Measurements from ENCODE around the gene EPAS1. TPM values are rescaled to one million over a fixed set of nuclear protein-coding genes. Genes with fewer than 3 reads are reported as not detected.
A peak's percentile ranks its signal among the peaks of the same experiment; 100 is the strongest.

The EPAS1 gene
- total RNA-seq, 1 donor from 2014 or later: 109 TPM

DNA sequence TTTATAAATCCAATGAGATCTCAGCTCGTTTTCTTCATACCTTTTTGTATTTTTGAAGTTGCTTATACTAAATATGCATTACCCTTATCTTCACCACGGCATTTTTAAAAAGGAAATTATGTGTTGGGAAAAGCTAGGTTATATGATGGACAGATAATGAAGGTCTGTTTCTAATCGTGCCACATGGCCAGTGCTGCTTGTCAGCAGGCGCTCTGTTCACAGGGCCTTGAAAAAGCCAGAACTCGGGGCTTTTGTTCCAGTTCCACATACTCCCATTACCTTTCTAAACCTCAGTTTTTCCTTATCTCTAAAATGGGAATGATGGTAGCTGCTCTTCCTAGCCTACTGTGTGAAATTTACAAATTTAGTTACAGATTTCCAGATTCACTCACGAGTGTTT, 42.0 kb downstream of the EPAS1 start:
- DNase-seq (ENCODE audit: low read depth in 2 of 2): no peak

DNA sequence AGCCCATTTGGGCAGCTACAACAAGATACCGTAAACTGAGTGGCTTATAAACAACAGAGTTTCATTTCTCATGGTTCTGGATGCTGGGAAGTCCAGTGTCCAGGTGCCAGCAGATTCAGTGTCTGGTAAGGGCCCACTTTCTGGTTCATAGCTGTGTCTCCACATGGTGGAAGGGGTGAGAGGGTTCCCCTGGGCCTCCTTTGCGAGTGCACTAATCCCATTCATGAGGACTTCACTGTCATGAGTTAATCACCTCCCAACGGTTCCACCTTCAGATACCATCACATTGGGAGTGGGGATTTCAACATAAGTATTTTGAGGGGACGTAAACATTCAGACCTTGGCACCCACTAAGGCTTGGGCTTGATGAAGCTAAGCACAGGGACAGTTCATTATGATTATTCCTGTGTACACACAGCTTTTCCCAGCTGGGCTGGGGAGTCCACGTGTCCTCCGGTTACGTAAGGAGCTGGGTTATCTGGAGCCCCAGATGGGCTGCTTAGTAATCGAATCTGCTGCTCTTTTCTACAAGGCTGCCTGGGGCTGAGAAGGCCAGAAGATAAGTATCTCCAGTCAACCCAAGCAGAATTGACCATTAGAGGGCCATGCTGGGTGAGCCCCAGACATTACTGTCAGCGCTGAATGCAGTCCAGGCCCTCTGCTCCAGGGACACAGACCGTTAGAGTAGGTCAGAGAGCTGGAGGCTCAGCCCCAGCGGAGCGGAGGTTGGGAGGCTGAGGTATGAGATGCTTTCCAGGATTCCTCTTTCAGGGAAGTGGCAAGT, 42.7 kb downstream of the EPAS1 start:
- DNase-seq (ENCODE audit: low read depth in 2 of 2): no peak

DNA sequence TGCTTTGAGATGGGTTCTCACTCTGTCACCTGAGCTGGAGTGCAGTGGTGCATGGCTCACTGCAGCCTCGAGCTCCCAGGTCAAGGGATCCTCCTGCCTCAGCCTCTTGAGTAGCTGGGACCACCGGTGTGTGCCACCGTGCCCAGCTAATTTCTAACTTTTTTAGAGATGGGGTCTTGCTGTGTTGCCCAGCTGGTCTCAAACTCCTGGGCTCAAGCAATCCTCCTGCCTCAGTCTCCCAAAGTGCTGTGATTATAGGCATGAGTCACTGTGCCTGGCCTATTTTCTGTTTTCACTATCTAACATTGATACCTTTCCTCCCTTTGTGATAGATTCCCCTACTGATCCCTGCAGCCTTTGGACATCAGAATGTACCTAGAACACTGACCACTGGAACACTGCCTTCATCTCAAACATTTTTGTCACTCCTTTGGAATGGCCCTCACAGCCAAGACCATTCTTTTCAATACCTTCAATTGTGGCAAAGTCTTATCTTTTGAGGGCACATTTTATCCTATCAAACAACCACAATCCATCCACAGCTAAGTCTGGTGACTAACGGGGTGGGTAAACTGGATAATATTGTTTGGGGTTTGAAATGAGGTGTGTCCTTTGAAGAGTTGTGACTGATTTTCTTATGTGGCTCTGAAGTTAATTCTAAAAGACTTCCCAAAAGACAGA, 43.7 kb downstream of the EPAS1 start:
- no peak for DNase-seq (ENCODE audit: low read depth in 2 of 2)

DNA sequence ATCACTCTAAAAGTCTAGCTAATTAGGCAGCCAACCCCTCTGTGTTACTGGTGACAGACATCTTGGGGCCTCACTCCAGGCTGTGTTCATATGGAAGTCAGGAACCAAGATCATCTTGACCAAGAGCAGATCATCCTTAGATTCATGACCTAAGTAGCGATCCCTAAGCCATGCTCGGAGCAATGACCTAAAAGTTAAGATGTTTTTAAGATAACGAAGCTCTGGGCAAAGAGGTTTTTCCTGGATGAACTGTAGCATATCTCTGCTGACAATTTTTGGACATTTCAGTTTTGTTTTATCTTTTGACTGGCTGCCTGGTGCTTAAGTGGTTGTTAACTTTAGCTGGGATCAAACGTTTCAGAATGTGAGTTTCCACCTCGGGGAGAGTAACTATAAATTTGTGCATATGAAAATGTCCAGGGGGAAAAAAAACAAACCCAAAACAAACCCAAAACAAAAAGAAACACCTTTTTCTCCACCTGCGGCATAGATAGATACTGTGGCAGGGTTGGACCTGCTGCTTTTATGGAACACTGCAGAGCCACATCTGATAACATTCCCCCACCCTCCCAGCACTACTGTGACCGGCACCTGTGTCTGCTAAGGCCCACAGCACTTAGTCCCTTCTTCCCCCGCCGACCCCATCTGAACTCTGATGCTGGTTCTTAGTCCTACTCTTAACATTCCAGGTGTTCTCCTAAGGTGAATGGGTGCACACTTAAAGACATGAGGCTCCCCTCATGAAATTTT, 45.5 kb downstream of the EPAS1 start:
- no peak for DNase-seq (ENCODE audit: low read depth in 2 of 2)

DNA sequence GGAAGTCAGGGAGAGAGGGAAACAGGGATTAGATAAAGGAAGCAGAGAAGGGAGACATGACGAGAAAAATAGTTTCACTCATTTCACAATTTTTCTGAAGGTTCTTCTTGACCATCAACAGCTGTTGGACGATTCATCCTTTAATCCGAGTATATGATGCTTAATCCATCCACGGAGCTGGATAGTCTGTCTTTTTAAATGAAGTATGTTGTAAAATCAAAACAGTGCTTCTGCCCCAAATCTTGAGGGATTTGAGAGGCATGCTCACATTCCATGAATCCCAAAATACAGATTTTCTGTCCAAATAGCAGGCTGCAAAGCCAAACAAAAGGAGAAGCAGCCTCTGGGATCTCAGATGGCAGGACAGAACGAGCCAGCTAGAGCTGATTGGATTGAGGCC, 47.5 kb downstream of the EPAS1 start:
- no peak for DNase-seq (ENCODE audit: low read depth in 2 of 2)

DNA sequence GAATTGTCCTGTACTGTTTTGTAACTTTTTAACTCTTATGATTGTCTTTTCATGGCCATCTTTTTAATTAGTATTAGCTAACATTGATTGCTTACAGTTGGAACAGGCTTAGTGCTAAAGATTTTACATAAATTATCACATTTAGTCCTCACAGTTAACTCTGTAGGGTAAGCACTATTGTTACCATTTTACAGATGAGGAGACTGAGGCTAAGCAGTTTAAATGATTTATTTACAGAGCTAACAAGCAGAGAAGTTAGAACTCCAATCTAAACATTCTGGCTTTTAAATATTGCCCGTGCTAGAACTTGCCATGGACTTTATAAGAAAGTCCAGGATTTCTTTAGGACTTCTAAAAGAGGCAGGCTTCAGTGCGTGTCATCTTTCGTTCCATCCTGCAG, 48.6 kb downstream of the EPAS1 start:
- DNase-seq (ENCODE audit: low read depth in 2 of 2): no peak

DNA sequence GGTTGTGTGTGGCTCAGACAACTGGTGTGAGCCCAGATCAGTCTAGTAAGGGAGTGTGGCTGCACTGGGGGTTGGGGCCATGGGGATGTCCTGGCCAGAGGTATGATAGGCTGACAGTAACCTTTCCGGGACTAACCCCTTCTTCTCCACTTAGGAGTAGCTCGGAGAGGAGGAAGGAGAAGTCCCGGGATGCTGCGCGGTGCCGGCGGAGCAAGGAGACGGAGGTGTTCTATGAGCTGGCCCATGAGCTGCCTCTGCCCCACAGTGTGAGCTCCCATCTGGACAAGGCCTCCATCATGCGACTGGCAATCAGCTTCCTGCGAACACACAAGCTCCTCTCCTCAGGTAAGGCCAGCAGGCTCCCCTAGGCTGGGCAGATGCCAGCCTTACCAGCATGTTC, 49.5 kb downstream of the EPAS1 start:
- no peak for DNase-seq (ENCODE audit: low read depth in 2 of 2)

DNA sequence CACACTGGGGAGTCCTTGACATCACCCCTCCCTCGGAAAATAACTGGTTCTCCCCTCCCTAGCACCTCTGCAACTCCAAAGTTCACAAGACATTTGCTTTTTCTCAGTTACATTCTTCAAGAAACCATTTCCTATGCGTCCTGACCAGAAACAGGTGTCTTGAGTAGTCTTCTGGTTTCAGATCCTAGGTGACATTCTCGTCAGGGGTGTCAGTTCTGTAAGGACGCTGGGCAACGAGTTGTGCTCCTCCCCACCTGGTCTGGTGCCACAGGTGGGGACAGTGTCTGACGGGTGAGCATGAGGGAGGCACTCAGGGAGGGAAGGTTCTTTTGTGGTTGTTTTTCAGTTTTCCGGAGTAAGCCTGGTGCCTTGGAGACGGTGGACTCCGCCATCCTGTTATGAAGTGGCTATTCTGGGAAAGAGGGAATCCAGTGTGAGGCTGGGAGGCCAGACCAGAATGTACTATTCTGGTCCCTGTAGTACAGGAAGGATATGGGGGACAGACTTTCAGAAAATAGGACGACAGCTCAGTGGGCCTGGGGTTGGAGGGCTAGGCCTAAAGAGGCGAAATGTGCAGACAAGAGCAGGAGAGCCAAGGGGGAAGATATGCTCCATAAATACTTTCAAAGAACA, 50.6 kb downstream of the EPAS1 start:
- peak in 1 of 2 donors; percentile 67 for DNase-seq (ENCODE audit: low read depth in 2 of 2)

DNA sequence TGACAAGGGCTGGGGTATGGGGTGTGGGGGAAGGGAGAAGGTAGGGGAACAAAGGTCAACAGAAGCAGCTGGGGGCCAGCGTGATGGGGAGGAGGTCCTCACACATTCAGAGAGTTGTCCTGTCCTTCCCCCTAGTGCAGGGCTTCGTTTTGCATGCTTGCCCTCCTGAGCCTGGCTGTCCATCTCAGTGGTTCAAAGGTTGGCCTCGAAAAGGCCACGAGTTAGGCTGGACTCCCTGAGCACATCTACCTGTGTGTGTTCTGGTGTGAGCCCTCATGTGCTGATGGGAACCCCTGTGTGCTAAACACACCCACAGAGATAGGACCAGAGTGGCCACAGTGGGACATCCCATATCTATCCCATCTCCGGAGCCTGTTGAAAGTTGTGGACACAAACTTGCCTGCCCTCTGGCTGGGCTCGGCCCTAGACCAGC, 51.9 kb downstream of the EPAS1 start:
- DNase-seq (ENCODE audit: low read depth in 2 of 2): no peak

DNA sequence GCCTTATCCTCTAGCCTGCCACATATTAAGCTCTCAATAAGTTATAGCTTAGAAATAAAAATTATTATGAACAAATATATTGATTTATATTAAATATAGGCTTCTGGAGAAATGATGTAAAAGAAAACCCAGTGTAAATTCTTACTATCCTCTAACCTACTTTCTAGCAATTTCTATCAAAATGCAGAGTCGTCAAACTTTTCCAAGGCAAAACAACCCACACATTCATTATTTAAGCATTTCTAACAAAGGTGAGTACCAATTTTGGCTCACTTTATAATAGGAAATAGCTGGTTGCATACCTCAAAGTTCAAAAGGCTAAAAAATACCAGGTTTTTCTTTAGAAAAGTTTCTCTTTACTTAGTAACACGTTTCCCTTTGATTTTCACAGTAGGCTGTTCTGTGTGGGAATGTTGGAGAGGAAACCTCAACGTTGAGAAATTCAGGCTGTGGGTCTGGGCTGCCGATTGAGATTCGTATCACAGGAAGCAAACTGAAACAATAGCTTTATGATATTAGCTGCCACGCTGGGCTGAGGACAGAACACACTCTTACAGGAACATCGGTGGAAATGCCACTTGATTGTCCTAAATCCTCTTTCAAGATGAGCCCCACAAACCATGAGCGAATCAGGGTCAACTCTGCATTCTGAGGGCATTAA, 53.0 kb downstream of the EPAS1 start:
- DNase-seq (ENCODE audit: low read depth in 2 of 2): peak; percentile 93 to 96

DNA sequence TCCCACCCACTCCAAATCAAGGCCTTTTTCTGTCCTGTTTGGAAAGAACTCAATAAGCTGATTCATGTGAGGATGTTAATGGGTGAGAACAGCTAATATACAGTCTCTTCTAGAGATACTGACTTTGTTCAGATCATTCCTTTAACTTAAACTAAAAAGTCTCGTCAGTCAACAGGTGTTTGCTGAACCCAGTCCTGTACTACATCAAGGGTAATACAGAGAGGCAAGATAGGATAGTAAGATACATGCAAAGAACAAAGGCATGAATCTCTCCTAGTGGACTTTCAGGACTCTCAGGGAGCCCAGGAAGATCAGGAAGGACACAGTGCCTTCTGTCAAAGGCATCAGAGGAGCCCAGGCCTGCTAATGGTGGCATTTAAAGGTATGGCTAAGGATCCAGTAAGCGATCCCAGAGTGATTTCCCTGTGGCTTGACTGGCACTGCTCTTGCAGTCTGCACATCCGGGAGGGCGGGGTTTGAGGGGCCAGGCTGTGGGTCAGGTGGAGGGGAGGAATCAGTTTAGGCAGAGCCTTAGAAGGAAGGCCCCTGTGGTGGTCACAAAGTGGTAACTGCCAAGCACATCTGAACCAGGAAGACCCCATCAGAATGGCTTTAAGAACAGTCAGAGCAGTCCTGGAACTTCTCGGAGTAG, 54.0 kb downstream of the EPAS1 start:
- DNase-seq (ENCODE audit: low read depth in 2 of 2): no peak

DNA sequence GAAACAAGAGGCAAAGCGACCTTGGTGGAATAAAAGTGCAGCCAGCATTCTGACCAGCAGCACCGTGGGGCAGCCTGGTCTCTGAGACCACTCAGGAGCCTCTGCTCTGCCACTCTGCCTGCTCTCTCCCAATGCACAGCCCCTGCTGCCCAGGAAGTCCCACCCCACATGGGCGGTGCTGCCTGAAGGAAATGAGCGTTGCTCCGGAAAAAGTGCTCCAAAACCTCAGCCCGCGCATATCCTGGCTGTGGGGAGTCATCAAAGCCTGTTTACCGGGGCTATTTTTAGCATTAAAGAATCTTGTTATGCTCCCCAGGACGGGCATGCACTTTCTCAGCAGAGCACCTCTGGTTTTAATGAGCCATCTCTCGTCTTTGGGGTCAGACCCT, 54.5 kb downstream of the EPAS1 start:
- peak; percentile 85 to 97 for DNase-seq (ENCODE audit: low read depth in 2 of 2)

DNA sequence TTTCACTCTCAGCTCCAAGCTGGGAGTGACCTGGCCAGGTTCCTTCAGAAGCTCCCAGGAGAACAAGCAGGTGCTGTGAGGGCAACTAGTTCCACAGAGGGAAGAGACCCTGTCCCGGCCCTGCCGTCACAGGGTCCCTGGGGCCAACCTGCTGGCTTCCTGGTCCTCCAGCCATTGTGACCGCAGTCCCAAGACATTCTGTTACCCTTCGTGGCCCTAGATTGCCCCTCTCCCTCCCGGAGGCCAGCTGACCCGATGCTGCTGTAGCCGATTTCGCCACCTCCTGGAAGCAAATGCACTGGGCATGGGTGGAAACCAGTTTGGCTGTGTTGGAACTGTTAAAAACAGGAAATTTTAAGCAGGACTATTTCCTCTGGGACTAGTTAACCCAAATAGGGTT, 55.4 kb downstream of the EPAS1 start:
- DNase-seq (ENCODE audit: low read depth in 2 of 2): peak; percentile 59 to 81

DNA sequence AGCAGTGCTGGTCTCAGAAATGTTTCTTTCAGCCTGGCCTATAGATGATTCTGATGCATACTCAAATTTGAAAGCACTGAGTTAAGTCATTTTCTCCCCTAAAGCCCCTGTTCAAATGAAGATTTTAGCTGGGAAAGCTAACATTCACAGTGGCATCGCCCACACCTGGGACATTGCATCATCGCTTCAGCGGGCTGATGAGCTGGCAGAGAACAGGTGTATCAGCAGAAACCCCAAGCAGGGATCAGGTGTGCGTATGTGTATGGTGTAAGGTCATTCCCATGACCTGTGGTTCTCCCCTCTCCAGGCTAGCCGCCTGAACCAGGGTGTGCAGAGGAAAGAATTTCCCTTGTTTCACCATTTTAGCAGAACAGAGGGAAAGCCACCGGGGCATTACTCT, 56.3 kb downstream of the EPAS1 start:
- DNase-seq (ENCODE audit: low read depth in 2 of 2): no peak

DNA sequence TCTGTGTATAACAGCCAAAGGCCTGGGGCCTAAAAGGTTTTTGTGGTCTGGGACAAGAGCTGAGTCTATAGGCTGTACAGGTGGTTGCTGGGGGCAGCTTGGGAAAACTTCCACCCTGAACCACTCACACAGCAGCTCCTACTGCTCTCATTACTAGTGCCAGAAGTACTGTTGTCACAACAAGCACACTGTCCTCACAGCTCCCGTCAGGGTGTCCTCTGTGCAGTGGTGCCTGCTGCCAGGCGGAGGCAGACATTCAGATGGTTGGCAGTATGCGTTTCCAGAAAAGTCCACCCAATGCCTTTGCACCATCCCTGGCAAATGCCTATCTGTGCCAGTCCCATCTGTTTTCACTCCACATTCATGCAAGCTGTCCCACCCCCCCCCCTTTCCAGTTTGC, 58.5 kb downstream of the EPAS1 start:
- DNase-seq (ENCODE audit: low read depth in 2 of 2): no peak

DNA sequence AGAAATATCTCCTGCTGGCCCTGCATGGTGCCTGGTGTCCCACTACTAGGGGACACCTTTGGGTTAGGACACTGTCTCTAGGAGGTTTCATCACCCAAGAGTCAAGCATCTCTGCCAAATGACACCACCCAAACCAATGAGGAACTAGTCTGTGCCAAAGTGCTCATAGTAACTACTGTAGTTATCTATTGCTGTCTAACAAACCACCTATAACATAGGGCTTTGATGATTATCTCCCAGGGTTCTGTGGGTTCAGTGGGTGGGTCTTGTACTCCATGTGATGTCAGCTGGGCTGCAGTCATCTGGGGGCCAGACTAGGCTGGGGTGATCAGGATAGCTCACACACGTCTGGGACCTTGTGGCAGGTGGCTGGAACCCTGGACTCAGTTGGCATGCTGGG, 59.8 kb downstream of the EPAS1 start:
- no peak for DNase-seq (ENCODE audit: low read depth in 2 of 2)

DNA sequence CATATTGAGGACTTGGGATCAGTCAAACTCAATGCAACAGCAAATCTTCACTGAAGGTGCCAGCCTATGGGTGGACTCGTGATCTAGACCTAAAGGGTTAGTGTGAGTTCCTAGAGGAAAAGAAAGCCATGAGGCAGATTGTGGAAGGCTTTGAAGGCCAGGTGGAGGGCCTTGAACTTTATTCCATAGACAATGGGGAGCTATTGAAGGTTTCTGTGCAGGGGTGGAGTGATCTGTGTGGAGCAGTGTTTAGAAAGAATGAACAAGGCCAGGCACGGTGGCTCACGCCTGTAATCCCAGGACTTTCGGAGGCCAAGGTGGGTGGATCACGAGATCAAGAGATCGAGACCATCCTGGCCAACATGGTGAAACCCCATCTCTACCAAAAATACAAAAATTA, 61.5 kb downstream of the EPAS1 start:
- DNase-seq (ENCODE audit: low read depth in 2 of 2): no peak

DNA sequence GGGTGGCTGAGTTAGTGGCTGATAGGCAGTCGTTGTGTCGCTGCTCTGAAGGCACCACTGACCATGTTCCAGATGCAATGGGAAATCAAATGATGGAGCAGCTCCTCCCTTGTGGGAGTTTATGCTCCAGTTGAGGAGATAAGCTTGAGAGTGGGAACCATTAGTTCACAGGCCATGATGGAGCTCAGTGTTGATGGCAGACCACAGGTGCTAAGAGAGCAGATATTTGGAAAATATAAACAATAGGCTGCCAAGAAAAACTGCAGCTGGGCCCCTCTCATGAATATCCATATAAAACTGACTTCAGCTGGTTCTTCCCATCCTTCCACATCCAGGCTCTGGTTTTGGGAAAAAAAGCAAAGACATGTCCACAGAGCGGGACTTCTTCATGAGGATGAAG, 63.1 kb downstream of the EPAS1 start:
- no peak for DNase-seq (ENCODE audit: low read depth in 2 of 2)

DNA sequence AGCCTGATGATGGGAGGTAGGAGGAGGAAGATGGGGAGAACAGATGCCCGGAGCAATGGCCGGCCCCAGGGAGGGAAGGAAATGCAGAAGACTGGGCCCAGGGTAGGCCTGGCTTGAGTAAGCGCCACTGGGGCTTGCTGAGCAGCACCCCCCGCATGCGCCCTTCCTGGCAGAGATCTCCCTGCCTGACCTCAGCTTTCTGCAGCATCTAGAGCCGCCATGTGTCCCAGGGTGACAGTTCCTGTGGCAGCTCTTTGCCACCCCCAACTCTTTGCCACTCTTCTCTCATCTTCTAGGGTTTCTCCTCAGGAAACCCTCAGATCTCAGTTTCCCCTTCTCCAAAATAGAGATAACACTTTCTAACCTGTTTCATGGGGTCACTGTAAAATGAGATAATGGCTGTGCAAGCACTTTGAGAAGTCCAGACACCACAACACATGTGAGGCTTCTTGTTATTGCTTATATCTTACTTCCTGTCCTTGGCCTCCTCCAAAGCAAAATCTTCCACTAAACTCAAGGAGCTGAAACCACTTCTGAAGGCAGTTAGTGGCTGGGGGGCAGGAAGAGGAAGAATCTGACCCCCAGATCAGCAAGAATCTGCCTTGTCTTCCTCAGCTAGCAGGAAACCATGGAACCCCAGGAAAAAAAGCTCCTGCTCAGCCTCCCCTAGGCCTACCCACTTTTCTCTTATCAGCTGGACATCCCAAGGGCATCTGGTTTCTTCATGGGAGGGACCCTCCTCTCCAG, 64.9 kb downstream of the EPAS1 start:
- DNase-seq (ENCODE audit: low read depth in 2 of 2): no peak

DNA sequence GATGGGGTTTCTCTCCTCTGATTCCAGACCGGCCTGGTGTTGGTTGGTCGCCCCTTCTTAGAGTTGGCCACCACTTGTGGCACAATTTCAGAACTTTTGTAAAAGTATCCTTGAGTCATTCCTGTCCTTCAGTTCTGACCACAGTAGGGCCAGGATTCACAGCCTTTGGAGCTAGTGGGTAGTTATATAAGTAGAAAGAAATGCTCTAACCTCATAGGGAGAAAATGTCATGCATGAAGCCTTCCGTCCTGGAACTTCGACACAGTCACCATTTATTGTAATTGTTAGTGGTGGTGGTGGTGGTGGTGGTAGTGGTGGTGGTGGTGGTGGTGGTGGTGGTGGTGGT, 65.4 kb downstream of the EPAS1 start:
- no peak for DNase-seq (ENCODE audit: low read depth in 2 of 2)

All from dermis microvascular lymphatic vessel endothelial cell (primary cell).